Islet of Langerhans (tissue), 1 donor: ENCODE measurements around the gene TMEM17.

Source experiments
- FAIRE-seq: peaks from one replicate; lab custom pipeline; 2011; peaks lifted over from hg19 to GRCh38; lab: Jason Lieb, UNC

Gene TMEM17

GRCh38 chr2:62506421-62506750, 391 bp upstream of the TMEM17 start:
- FAIRE-seq = no peak

GRCh38 chr2:62505109-62505749, 766 bp downstream of the TMEM17 start:
- FAIRE-seq = peak; percentile 79

GRCh38 chr2:62504657-62505056, 1.3 kb downstream of the TMEM17 start:
- FAIRE-seq = no peak

- peak; percentile 98 for FAIRE-seq
These were observed 4.0 kb downstream of the TMEM17 start for GRCh38 chr2:62501794-62502500.

- FAIRE-seq = no peak
These were observed 4.9 kb downstream of the TMEM17 start for GRCh38 chr2:62501069-62501468.

- no peak for FAIRE-seq
These were observed 6.5 kb downstream of the TMEM17 start for GRCh38 chr2:62499430-62500060.

- peak; percentile 65 for FAIRE-seq
These were observed 7.3 kb downstream of the TMEM17 start for GRCh38 chr2:62498739-62499138.

GRCh38 chr2:62495761-62496160, 10.2 kb downstream of the TMEM17 start:
- FAIRE-seq = peak; percentile 77

- no peak for FAIRE-seq
These were observed 13.9 kb downstream of the TMEM17 start for GRCh38 chr2:62492048-62492447.

- no peak for FAIRE-seq
These were observed 16.3 kb downstream of the TMEM17 start for GRCh38 chr2:62489702-62490101.

GRCh38 chr2:62489162-62489561, 16.8 kb downstream of the TMEM17 start:
- no peak for FAIRE-seq

- FAIRE-seq = no peak
These were observed 19.6 kb downstream of the TMEM17 start for GRCh38 chr2:62486439-62486765.

- FAIRE-seq = no peak
These were observed 20.1 kb downstream of the TMEM17 start for GRCh38 chr2:62485761-62486438.

GRCh38 chr2:62482558-62483352, 23.2 kb downstream of the TMEM17 start:
- FAIRE-seq = no peak

- no peak for FAIRE-seq
These were observed 26.1 kb downstream of the TMEM17 start for GRCh38 chr2:62479917-62480316.

GRCh38 chr2:62478093-62478580, 27.9 kb downstream of the TMEM17 start:
- no peak for FAIRE-seq

GRCh38 chr2:62477573-62477972, 28.4 kb downstream of the TMEM17 start:
- FAIRE-seq = no peak

- no peak for FAIRE-seq
These were observed 30.6 kb downstream of the TMEM17 start for GRCh38 chr2:62475172-62476011.

- FAIRE-seq = no peak
These were observed 31.8 kb downstream of the TMEM17 start for GRCh38 chr2:62474176-62474575.

GRCh38 chr2:62473246-62473827, 32.7 kb downstream of the TMEM17 start:
- no peak for FAIRE-seq

GRCh38 chr2:62472312-62472711, 33.7 kb downstream of the TMEM17 start:
- no peak for FAIRE-seq
